HG02884 (cell line): ENCODE measurements around the gene MRTO4.
"Not testable (repeated sequence)": the region's sequence is repeated elsewhere in the genome, so short reads cannot be mapped to it uniquely, and the experiment has no call there.

Source experiments
- ATAC-seq: cut with Tn5 transposase; IDR thresholded peaks from one replicate; pipeline ENCODE4 v1.9.1; 2021; ENCODE audit warnings: mild to moderate bottlenecking, moderate library complexity; ENCODE audit not compliant: unreplicated experiment

The MRTO4 gene

GRCh38 chr1:19269427-19270342, 18.1 kb downstream of the MRTO4 start:
- not testable (repeated sequence) for ATAC-seq

DNA sequence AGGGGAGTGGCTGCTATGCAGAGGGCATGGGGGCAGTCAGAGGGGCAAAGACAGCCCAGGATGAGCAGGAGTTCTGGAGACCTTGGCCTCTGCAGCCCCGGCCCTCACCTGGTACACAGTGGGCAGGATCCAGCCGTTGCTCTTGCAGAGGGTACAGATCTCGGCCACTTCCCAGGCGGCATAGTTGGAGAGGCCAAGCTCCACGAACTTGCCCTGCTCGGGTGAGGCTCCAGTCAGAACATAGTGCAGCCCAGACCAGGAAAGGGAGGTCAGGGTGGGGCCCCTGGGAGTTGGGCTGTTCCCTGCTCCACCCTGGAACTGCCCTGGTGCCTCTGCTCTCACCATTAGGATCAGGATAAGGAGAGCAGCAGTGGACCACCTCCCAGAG, 18.7 kb downstream of the MRTO4 start:
- not testable (repeated sequence) for ATAC-seq

GRCh38 chr1:19272064-19272463, 20.5 kb downstream of the MRTO4 start:
- no peak for ATAC-seq

DNA sequence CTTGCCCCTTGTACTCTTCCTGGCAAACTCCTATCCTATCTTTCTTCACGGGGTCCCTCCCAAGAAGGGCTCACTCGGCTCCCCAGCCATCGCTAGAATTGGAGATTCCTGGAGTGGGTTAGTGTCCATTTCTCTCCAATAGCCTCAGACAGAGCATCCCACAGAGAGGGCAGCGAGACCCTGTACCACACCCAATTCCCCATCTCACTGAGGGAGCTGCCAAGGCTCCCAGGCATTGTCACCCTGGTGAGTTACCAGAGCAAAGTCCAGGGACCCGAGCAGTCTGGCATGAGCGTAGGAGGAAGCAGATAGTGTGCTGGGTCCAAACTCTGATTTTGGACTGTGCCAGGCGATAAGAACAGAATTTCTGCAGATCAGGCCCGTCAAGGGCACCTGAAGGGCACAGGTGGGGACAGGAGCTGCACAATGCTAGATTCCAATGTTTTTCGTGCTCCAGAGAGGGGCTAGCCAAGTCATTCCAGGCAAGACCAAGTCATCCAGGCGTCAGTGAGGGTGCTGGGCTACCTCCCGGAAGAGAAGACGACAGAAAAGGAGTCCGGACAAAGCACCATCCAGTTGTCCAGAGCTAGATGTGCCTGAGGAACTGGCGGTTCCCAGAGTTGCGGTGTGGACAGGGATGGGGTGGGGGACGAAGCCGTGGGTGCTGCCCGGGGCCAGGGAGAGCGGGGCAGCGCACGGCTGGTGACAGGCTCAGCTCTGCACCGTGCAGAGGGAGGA, 21.7 kb downstream of the MRTO4 start:
- no peak for ATAC-seq

- ATAC-seq, result not testable (repeated sequence)
Measured at GRCh38 chr1:19273844-19274531, 22.4 kb downstream of the MRTO4 start.

DNA sequence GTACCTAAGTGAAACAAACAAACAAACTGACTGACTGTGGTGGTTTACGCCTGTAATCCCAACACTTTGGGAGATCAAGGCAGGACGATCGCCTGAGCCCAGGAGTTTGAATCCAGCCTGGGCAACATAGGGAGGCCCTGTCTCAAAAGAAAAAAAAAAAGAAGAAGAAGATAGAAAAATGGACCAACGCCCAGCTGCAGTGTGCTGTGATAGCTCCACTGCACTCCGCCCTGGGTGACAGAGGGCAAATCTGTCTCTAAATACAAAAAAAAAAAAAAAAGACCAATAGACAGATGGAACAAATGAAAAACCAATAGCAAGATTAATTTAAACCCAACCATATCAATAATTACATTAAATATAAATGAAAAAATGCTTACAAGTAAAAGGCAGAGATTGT, 23.0 kb downstream of the MRTO4 start:
- no peak for ATAC-seq

GRCh38 chr1:19283891-19284290, 32.3 kb downstream of the MRTO4 start:
- ATAC-seq, result no peak

DNA sequence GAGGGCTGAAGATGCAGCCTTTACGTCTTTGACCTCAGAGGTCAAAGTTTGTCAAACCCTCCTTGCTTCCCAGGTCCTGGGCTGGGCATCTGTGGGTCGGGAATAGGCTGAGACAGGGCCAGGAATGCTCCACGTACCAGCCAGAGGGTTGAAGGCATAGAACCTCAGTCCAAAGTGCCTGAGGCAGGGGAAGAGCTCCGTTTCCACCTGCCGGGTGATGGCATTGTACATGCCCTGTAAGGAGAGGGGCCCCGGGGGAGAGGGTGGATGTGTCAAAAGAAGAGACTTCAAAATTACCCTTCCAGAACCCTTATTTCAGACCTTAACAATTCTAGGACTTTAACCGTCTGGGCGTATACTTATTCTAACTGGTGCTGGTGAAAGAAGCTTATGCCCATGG, 33.3 kb downstream of the MRTO4 start:
- no peak for ATAC-seq

GRCh38 chr1:19285366-19285765, 33.8 kb downstream of the MRTO4 start:
- ATAC-seq, result not testable (repeated sequence)

DNA sequence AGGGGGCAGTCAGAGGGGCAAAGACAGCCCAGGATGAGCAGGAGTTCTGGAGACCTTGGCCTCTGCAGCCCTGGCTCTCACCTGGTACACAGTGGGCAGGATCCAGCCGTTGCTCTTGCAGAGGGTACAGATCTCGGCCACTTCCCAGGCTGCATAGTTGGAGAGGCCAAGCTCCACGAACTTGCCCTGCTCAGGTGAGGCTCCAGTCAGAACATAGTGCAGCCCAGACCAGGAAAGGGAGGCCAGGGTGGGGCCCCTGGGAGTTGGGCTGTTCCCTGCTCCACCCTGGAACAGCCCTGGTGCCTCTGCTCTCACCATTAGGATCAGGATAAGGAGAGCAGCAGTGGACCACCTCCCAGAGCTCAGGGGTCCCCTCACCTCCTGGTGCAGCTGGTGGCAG, 34.2 kb downstream of the MRTO4 start:
- ATAC-seq, result not testable (repeated sequence)

DNA sequence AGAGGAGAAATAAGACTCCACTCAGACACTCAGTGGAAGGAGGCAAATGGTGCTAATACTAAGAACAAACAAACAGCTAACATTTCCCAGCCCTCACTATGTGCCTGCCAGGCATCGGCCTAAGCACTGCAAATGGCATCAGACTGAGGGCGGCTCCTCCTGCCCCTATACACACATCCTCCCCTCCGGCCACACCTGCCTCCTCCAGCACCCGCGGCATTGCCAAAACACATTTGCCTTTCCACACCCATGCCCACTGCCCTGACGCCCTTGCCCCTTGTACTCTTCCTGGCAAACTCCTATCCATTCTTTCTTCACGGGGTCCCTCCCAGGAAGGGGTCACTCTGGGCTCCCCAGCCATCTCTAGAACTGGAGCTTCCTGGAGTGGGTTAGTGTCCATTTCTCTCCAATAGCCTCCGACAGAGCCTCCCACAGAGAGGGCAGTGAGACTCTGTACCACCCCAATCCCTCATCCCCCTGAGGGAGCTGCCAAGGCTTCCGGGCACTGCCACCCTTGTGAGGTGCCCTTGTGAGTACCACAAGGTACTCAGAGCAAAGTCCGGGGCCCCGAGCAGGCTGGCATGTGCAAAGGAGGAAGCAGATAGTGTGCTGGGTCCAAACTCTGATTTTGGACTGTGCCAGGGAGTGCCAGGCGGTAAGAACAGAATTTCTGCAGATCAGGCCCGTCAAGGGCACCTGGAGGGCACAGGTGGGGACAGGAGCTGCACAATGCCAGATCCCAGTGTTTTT, 36.0 kb downstream of the MRTO4 start:
- ATAC-seq, result no peak

DNA sequence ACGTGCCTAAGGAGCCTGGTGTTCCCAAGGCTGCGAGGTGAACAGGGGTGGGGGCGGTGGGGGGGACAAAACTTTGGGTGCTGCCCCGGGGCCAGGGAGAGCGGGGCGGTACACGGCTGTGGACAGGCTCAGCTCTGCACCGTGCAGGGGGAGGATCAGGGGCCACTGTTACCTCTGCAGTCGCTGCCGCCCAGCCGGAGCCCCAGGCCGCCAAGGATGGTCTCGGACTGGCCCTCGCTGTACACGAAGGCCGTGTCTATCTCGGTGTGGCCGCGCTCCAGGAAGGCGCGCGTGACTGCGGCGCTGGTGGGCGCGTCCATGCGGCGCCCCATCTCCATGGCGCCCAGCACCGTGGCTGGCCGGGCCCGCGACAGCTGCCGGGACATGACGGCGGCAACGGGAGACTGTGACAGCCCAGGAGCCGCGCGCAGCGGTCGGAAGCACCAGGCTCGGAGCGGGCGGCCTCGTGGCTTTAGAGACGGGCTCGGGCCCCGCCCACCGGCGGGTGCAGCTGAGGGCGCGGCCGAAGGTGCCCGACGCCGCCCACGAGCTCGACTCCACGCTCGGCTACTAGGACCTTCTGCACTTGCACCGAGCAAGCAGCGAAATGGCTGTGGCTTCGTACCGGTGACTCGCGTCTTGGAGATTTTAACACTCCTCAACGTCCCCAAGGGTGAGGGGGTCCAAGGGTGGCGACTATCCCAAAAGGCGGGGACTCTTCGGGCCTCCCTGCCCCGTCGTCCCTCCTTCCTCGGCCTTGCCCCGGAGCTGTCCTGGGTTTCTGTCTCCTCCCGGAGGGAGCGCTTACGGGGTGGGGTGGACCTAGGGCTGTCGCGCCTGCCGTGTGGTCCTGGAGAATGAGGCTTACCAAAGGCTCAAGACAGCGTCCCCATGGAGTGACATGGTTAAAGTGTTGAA, 37.0 kb downstream of the MRTO4 start, which contains the start of gene AKR7A3:
TSS of gene AKR7A3 (minus strand) at position 447 of the 918 bp plus-strand sequence. CDS start at position 386, 61 bp downstream.
- not testable (repeated sequence) for ATAC-seq

- ATAC-seq, result no peak
Measured at GRCh38 chr1:19289244-19289643, 37.6 kb downstream of the MRTO4 start.

- ATAC-seq, result no peak
Measured at GRCh38 chr1:19294638-19295037, 43.0 kb downstream of the MRTO4 start.

DNA sequence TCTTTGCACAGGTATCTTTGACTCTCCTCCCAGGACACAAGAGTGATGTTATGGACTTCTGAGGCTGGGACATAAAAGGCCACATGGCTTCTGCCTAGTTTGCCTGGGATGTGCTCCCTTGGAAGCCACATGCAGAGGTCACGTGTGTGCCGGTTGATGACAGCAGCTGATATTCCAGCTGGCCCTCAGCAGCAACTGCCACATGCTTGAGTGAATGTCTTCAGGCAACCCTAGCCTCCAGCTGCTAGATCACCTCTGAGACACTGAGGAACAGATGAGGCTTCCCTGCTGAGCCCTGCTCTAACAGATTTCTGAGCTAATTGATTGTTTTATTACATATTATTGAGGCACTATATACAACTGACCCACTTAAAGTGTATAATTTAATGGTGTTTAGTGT, 48.6 kb downstream of the MRTO4 start:
- ATAC-seq, result no peak

GRCh38 chr1:19304081-19304480, 52.5 kb downstream of the MRTO4 start:
- ATAC-seq, result not testable (repeated sequence)

GRCh38 chr1:19305880-19306279, 54.3 kb downstream of the MRTO4 start:
- no peak for ATAC-seq

DNA sequence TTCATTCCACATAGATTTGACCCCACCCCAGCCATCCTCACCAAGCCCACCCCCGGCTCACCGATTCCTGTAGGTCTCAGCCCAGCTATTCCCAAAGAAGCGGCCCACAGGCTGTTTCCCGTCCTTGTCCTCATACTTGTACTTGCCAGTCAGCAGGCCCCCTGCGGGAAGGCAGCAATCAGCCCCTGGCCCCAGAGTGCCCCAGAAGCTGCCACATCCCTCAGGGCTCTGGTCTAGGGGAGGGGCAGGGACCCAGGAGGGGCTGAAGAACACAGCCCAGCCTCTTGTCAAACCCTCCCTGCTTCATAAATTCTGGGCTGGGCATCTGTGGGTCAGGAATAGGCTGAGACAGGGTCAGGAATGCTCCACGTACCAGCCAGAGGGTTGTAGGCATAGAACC, 55.3 kb downstream of the MRTO4 start:
- ATAC-seq, result no peak

DNA sequence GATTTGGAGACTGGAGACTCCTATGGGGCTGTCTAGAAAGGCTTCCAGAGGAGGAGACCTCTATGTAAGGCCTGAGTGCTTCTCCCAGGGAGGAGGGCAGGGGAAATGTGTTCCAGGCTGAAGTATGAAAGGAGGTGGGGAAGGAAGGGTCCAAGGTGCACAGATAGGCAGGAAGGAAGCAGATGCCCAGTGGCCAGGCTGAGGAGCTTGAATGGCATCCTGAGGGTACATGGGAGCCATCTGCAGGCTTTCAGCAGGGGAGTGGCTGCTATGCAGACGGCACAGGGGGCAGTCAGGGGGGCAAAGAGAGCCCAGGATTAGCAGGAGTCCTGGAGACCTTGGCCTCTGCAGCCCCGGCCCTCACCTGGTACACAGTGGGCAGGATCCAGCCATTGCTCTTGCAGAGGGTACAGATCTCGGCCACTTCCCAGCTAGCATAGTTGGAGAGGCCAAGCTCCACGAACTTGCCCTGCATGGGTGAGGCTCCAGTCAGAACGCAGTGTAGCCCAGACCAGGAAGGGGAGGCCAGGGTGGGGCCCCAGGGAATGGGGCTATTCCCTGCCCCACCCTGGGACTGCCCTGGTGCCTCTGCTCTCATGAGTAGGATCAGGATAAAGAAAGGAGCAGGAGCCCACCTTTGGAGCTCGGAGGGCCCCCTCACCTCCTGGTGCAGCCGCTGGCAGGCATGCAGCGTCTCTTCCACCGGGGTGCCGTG, 56.3 kb downstream of the MRTO4 start:
- no peak for ATAC-seq
